ENCODE data around the gene HS3ST4. TPM values are rescaled to one million over a fixed set of nuclear protein-coding genes. Genes with fewer than 3 reads are reported as not detected.

The HS3ST4 gene
- total RNA-seq, 2 donors from 2014 or later: 1.0 to 1.9 TPM

GRCh38 chr16:26157319-26157718 lies 465.6 kb downstream of the HS3ST4 start:
- Histone ChIP-seq H3K4me3 (no peak overlapping the region), H3K36me3 (no peaks in the 10 kb centered on the region), H3K27me3 (replicated peaks; ENCODE audit: insufficient read depth) (no peaks in the 10 kb centered on the region), H3K9me3 (no peaks in the 10 kb centered on the region), H3K27ac (no peak overlapping the region), H3K4me1 (replicated peaks) (no peaks in the 10 kb centered on the region)
- TF ChIP-seq POLR2A (IDR thresholded peaks at IDR 0.05) (no peak), POLR2AphosphoS5 (IDR thresholded peaks at IDR 0.05) (no peak)
- 89% methylated on average over 3 of the region's 3 CpGs for whole genome bisulfite sequencing
- intact Hi-C loops (cut with DNase I): no loop called here
- DNase-seq (ENCODE audit: low spot score): no peak

GRCh38 chr16:26158142-26158759 lies 466.5 kb downstream of the HS3ST4 start:
- H3K27ac ChIP-seq: no peak overlapping the region
- H3K4me3 ChIP-seq: no peak overlapping the region
- H3K4me1 ChIP-seq (replicated peaks): no peaks in the 10 kb centered on the region
- H3K9me3 ChIP-seq: no peaks in the 10 kb centered on the region
- TF ChIP-seq POLR2A (IDR thresholded peaks at IDR 0.05) (no peak), POLR2AphosphoS5 (IDR thresholded peaks at IDR 0.05) (no peak), CTCF (IDR thresholded peaks at IDR 0.05) (no peak)
- no peaks in the 10 kb centered on the region for H3K27me3 ChIP-seq (replicated peaks; ENCODE audit: insufficient read depth)
- H3K36me3 ChIP-seq: no peaks in the 10 kb centered on the region
- 77% methylated on average over 5 of the region's 5 CpGs for WGBS
- intact Hi-C loops (cut with DNase I): no loop called here
- DNase-seq (ENCODE audit: low spot score): no peak

GRCh38 chr16:26161461-26162180 lies 469.9 kb downstream of the HS3ST4 start:
- 65% methylated on average over 7 of the region's 7 CpGs for WGBS
- DNase-seq (ENCODE audit: low spot score): no peak
- H3K9me3 ChIP-seq: no peaks in the 10 kb centered on the region
- no peak overlapping the region for H3K4me3 ChIP-seq
- intact Hi-C loops (cut with DNase I): no loop called here
- H3K27me3 ChIP-seq (replicated peaks; ENCODE audit: insufficient read depth): no peaks in the 10 kb centered on the region
- H3K36me3 ChIP-seq: no peaks in the 10 kb centered on the region
- no peak for TF ChIP-seq POLR2A (IDR thresholded peaks at IDR 0.05)
- H3K4me1 ChIP-seq (replicated peaks): no peaks in the 10 kb centered on the region
- H3K27ac ChIP-seq: no peak overlapping the region

- intact Hi-C loops (cut with DNase I): no loop called here
- H3K36me3 ChIP-seq: no peaks in the 10 kb centered on the region
- no peak overlapping the region for H3K27ac ChIP-seq
- 42% methylated on average over 3 of the region's 3 CpGs for WGBS
- H3K9me3 ChIP-seq: no peaks in the 10 kb centered on the region
- H3K27me3 ChIP-seq (replicated peaks; ENCODE audit: insufficient read depth): no peaks in the 10 kb centered on the region
- H3K4me1 ChIP-seq (replicated peaks): no peaks in the 10 kb centered on the region
- no peak overlapping the region for H3K4me3 ChIP-seq
- TF ChIP-seq POLR2AphosphoS5 (IDR thresholded peaks at IDR 0.05) (no peak), CTCF (IDR thresholded peaks at IDR 0.05) (no peak), POLR2A (IDR thresholded peaks at IDR 0.05) (no peak)
- no peak for DNase-seq (ENCODE audit: low spot score)
These were observed 477.7 kb downstream of the HS3ST4 start for GRCh38 chr16:26169473-26169872.

GRCh38 chr16:26175944-26176343 lies 484.2 kb downstream of the HS3ST4 start:
- H3K27me3 ChIP-seq (replicated peaks; ENCODE audit: insufficient read depth): peaks cover 2% of the 10 kb centered on the region
- no peak for DNase-seq (ENCODE audit: low spot score)
- WGBS: 33% methylated on average over 4 of the region's 4 CpGs
- H3K4me1 ChIP-seq (replicated peaks): no peaks in the 10 kb centered on the region
- intact Hi-C loops (cut with DNase I): no loop called here
- H3K36me3 ChIP-seq: no peaks in the 10 kb centered on the region
- TF ChIP-seq CTCF (IDR thresholded peaks at IDR 0.05): no peak
- no peak for TF ChIP-seq POLR2AphosphoS5 (IDR thresholded peaks at IDR 0.05)
- TF ChIP-seq POLR2A (IDR thresholded peaks at IDR 0.05): no peak
- no peak overlapping the region for H3K4me3 ChIP-seq
- H3K9me3 ChIP-seq: no peaks in the 10 kb centered on the region
- no peak overlapping the region for H3K27ac ChIP-seq

GRCh38 chr16:26177438-26177837 lies 485.7 kb downstream of the HS3ST4 start:
- TF ChIP-seq POLR2A (IDR thresholded peaks at IDR 0.05): no peak
- TF ChIP-seq POLR2AphosphoS5 (IDR thresholded peaks at IDR 0.05): no peak
- no peak for TF ChIP-seq CTCF (IDR thresholded peaks at IDR 0.05)
- WGBS: 21% methylated on average over 1 of the region's 1 CpG
- intact Hi-C loops (cut with DNase I): no loop called here

More at GRCh38 chr16:26177438-26177837, 485.7 kb downstream of the HS3ST4 start:
- H3K27ac ChIP-seq: no peak overlapping the region
- no peaks in the 10 kb centered on the region for H3K9me3 ChIP-seq
- peaks cover 2% of the 10 kb centered on the region for H3K27me3 ChIP-seq (replicated peaks; ENCODE audit: insufficient read depth)
- H3K36me3 ChIP-seq: no peaks in the 10 kb centered on the region
- no peak overlapping the region for H3K4me3 ChIP-seq
- no peaks in the 10 kb centered on the region for H3K4me1 ChIP-seq (replicated peaks)
- no peak for DNase-seq (ENCODE audit: low spot score)
